Neural cell (in vitro differentiated cells): ENCODE measurements around the gene ARHGEF39. TPM values are rescaled to one million over a fixed set of nuclear protein-coding genes. Genes with fewer than 3 reads are reported as not detected.

ENCODE experiments used
- H2AFZ ChIP-seq: fragments of 200-600, 300-800 bp; sonication (generic), shearing (Covaris generic); 2 replicates; pipeline ENCODE4 v1.6.0; 2014; ENCODE audit warnings: low read depth, mild to moderate bottlenecking, antibody characterized with exemption, low read length, moderate library complexity
- H3F3A ChIP-seq: fragments of 200-600 bp; shearing (Covaris generic); 2 replicates; pipeline ENCODE4 v1.6.1; 2016; ENCODE audit warnings: mild to moderate bottlenecking, moderate library complexity, mixed read lengths, antibody characterized with exemption, low read length; ENCODE audit not compliant: insufficient read depth, poor library complexity, severe bottlenecking
- H3K27ac ChIP-seq: fragments of 200-600, 300-800 bp; sonication (generic), shearing (Covaris generic); 2 replicates; pipeline ENCODE4 v1.5.1; 2014; ENCODE audit warnings: mild to moderate bottlenecking, low read length, moderate library complexity
- H3K27me3 ChIP-seq: fragments of 300-800, 200-600 bp; sonication (generic), shearing (Covaris generic); 2 replicates; pipeline ENCODE4 v1.6.0; 2014; ENCODE audit warnings: mild to moderate bottlenecking, low read depth, low read length, moderate library complexity; ENCODE audit not compliant: insufficient read depth
- H3K36me3 ChIP-seq: fragments of 300-800, 200-600 bp; sonication (generic), shearing (Covaris generic); 2 replicates; pipeline ENCODE4 v1.5.1; 2014; ENCODE audit warnings: mild to moderate bottlenecking, antibody characterized with exemption, low read length, moderate library complexity; ENCODE audit not compliant: insufficient read depth
- H3K4me2 ChIP-seq: fragments of 300-800, 200-600 bp; sonication (generic), shearing (Covaris generic); 2 replicates; pipeline ENCODE4 v1.6.0; 2014; ENCODE audit warnings: mild to moderate bottlenecking, low read length
- H3K4me3 ChIP-seq: fragments of 300-800, 200-600 bp; sonication (generic), shearing (Covaris generic); 2 replicates; pipeline ENCODE4 v1.5.1; 2014; ENCODE audit warnings: mild to moderate bottlenecking, low read length, moderate library complexity
- H3K79me2 ChIP-seq: fragments of 200-600 bp; shearing (Covaris generic); replicated peaks from 2 replicates; pipeline ENCODE4 v1.6.0; 2014; ENCODE audit warnings: mild to moderate bottlenecking, low read length, moderate library complexity; ENCODE audit not compliant: insufficient read depth
- H3K9ac ChIP-seq: fragments of 300-800, 200-600 bp; sonication (generic), shearing (Covaris generic); 2 replicates; pipeline ENCODE4 v1.6.1; 2016; ENCODE audit warnings: mild to moderate bottlenecking, low read length, mixed read lengths
- H3K9me2 ChIP-seq: fragments of 200-600 bp; shearing (Covaris generic); 2 replicates; pipeline ENCODE4 v1.6.1; 2016; ENCODE audit warnings: mild to moderate bottlenecking, low read length, mixed read lengths; ENCODE audit not compliant: insufficient read depth
- H3K9me3 ChIP-seq: fragments of 200-600, 300-800 bp; sonication (generic), shearing (Covaris generic); 2 replicates; pipeline ENCODE4 v1.6.1; 2016; ENCODE audit warnings: mild to moderate bottlenecking, mixed run types, low read length, moderate library complexity, mixed read lengths
- H4K20me1 ChIP-seq: fragments of 200-600 bp; shearing (Covaris generic); 2 replicates; pipeline ENCODE4 v1.6.1; 2016; ENCODE audit warnings: mild to moderate bottlenecking, mixed run types; ENCODE audit not compliant: insufficient read depth
- CTCF ChIP-seq: fragments of 450-650 bp; IDR thresholded peaks from 2 replicates; pipeline ENCODE4 v1.5.1; 2014; ENCODE audit warnings: antibody characterized with exemption, mild to moderate bottlenecking, moderate library complexity; ENCODE audit not compliant: poor library complexity, severe bottlenecking
- EP300 ChIP-seq: fragments of 450-650 bp; conservative IDR thresholded peaks from 2 replicates; pipeline ENCODE4 v1.6.1; 2014; ENCODE audit warnings: antibody characterized with exemption, mild to moderate bottlenecking, moderate library complexity; ENCODE audit not compliant: poor library complexity, severe bottlenecking
- EZH2 ChIP-seq: fragments of 200-600, 300-800 bp; shearing (Covaris generic), sonication (generic); IDR thresholded peaks from 2 replicates; pipeline ENCODE4 v1.6.1; 2014; ENCODE audit warnings: antibody characterized with exemption, low read length, borderline replicate concordance, mild to moderate bottlenecking; ENCODE audit not compliant: insufficient read depth, poor library complexity, severe bottlenecking
- MXI1 ChIP-seq: fragments of 450-650 bp; conservative IDR thresholded peaks from 2 replicates; pipeline ENCODE4 v1.6.1; 2014; ENCODE audit warnings: antibody characterized with exemption, mild to moderate bottlenecking; ENCODE audit not compliant: poor library complexity, severe bottlenecking
- POLR2AphosphoS5 ChIP-seq: IDR thresholded peaks from 2 replicates; pipeline ENCODE4 v1.6.1; 2012
- RAD21 ChIP-seq: fragments of 450-650 bp; conservative IDR thresholded peaks from 2 replicates; pipeline ENCODE4 v1.6.1; 2014; ENCODE audit warnings: antibody characterized with exemption, mild to moderate bottlenecking, moderate library complexity
- REST ChIP-seq: IDR thresholded peaks from 2 replicates; pipeline ENCODE4 v1.6.1; 2012; ENCODE audit warnings: borderline replicate concordance
- SMC3 ChIP-seq: fragments of 450-650 bp; conservative IDR thresholded peaks from 2 replicates; pipeline ENCODE4 v1.6.1; 2014; ENCODE audit warnings: antibody characterized with exemption, mild to moderate bottlenecking, moderate library complexity; ENCODE audit not compliant: poor library complexity
- TAF1 ChIP-seq: IDR thresholded peaks from 2 replicates; pipeline ENCODE4 v1.6.1; 2012; ENCODE audit warnings: low read depth
- polyA plus RNA-seq: library from polyadenylated mRNA; depleted of rRNA; stranded (reverse); fragments of >200 nt; gene quantifications from 2 replicates; pipeline ENCODE4 v1.2.3, GENCODE V29; 2014

Gene ARHGEF39
- polyA plus RNA-seq, 1 donor from 2014 or later, result 0.51 TPM

- Histone ChIP-seq H3K4me2 (no peak overlapping the region), H3K79me2 (no peaks in the 10 kb centered on the region), H3F3A (no peaks in the 10 kb centered on the region), H3K9ac (no peak overlapping the region), H3K9me3 (no peaks in the 10 kb centered on the region), H3K27ac (no peak overlapping the region), H3K9me2 (no peaks in the 10 kb centered on the region), H3K27me3 (no peaks in the 10 kb centered on the region), H3K4me3 (no peak overlapping the region), H4K20me1 (no peaks in the 10 kb centered on the region), H2AFZ (no peak overlapping the region), H3K36me3 (no peaks in the 10 kb centered on the region)
- TF ChIP-seq CTCF, result no peak
- TF ChIP-seq TAF1, result no peak
- no peak for TF ChIP-seq MXI1
Measured at GRCh38 chr9:35698231-35698630, 33.2 kb upstream of the ARHGEF39 start.

GRCh38 chr9:35697486-35697885 lies 32.5 kb upstream of the ARHGEF39 start:
- H3K27me3 ChIP-seq, result no peaks in the 10 kb centered on the region
- H2AFZ ChIP-seq, result no peak overlapping the region
- H3K4me3 ChIP-seq, result no peak overlapping the region
- H3K79me2 ChIP-seq, result no peaks in the 10 kb centered on the region
- H3K36me3 ChIP-seq, result no peaks in the 10 kb centered on the region
- no peaks in the 10 kb centered on the region for H3K9me3 ChIP-seq
- TF ChIP-seq MXI1 (no peak), SMC3 (no peak)
- no peaks in the 10 kb centered on the region for H3F3A ChIP-seq
- no peak overlapping the region for H3K4me2 ChIP-seq
- H3K9ac ChIP-seq, result no peak overlapping the region
- H4K20me1 ChIP-seq, result no peaks in the 10 kb centered on the region
- no peaks in the 10 kb centered on the region for H3K9me2 ChIP-seq
- H3K27ac ChIP-seq, result no peak overlapping the region

GRCh38 chr9:35696520-35697215 lies 31.7 kb upstream of the ARHGEF39 start:
- Histone ChIP-seq H3K27ac (no peak overlapping the region), H4K20me1 (no peaks in the 10 kb centered on the region)
- TF ChIP-seq POLR2AphosphoS5, result no peak
- no peak for TF ChIP-seq EZH2
- peak; percentile 48 for TF ChIP-seq SMC3
- TF ChIP-seq TAF1, result no peak
- TF ChIP-seq RAD21, result peak; percentile 38
- TF ChIP-seq CTCF, result peak; percentile 79
- TF ChIP-seq MXI1, result no peak
- TF ChIP-seq REST, result no peak
- TF ChIP-seq EP300, result no peak

More at GRCh38 chr9:35696520-35697215, 31.7 kb upstream of the ARHGEF39 start:
- no peak overlapping the region for H3K4me2 ChIP-seq
- no peak overlapping the region for H2AFZ ChIP-seq
- no peak overlapping the region for H3K4me3 ChIP-seq
- no peaks in the 10 kb centered on the region for H3K27me3 ChIP-seq
- no peak overlapping the region for H3K9ac ChIP-seq
- H3K79me2 ChIP-seq, result no peaks in the 10 kb centered on the region
- H3F3A ChIP-seq, result no peaks in the 10 kb centered on the region
- H3K36me3 ChIP-seq, result no peaks in the 10 kb centered on the region
- H3K9me2 ChIP-seq, result no peaks in the 10 kb centered on the region
- no peaks in the 10 kb centered on the region for H3K9me3 ChIP-seq
